Fibroblast of pulmonary artery (primary cell): ENCODE results near the gene PDGFRB.

Experiments used
- DNase-seq: peaks from one replicate; pipeline ENCODE4 v3.0.0-alpha.2; 2010; ENCODE audit warnings: low read depth
- H3K4me3 ChIP-seq: replicated peaks from 2 replicates; pipeline ENCODE4 v1.5.1; 2011; ENCODE audit warnings: low read depth, mild to moderate bottlenecking, control low read depth, low read length, moderate library complexity
- CTCF ChIP-seq: IDR thresholded peaks from 2 replicates; pipeline ENCODE4 v1.5.1; 2011; ENCODE audit warnings: mild to moderate bottlenecking, control low read depth, low read length, inconsistent platforms; ENCODE audit errors: missing control alignments

The PDGFRB gene

GRCh38 chr5:150104550-150104870 is 51.1 kb downstream of the PDGFRB start:
- no peak overlapping the region for H3K4me3 ChIP-seq
- no peak for DNase-seq
- no peak for TF ChIP-seq CTCF

GRCh38 chr5:150103678-150104549 is 51.7 kb downstream of the PDGFRB start:
- no peak overlapping the region for H3K4me3 ChIP-seq
- TF ChIP-seq CTCF, result no peak
- no peak for DNase-seq

GRCh38 chr5:150101023-150101422 is 54.6 kb downstream of the PDGFRB start:
- DNase-seq, result no peak
- no peak overlapping the region for H3K4me3 ChIP-seq
- TF ChIP-seq CTCF, result no peak

GRCh38 chr5:150097152-150097551 is 58.5 kb downstream of the PDGFRB start:
- DNase-seq, result no peak
- no peak overlapping the region for H3K4me3 ChIP-seq
- no peak for TF ChIP-seq CTCF

DNA sequence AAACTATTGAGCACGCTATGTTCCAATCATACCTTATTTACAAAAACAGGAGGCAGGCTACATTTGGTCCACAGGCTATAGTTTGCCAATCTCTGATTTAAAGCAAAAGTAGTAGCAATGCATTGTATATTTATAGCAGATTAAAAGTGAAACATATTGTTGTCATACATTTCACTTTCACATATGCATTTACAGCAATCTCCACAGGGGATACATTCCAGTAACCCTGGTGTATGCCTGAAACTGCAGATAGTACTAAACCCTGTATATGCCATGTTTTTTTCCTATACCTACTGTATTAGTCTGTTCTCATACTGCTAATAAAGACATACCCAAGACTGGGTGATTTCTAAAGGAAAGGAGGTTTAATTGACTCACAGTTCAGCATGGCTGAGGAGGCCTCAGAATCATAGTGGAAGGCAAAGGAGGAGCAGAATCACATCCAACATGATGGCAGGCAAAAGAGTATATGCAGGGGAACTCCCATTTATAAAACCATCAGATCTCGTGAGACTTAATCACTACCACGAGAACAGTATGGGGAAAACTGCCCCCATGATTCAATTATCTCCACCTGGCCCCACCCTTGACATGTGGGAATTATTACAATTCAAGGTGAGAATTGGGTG is 63.4 kb downstream of the PDGFRB start:
- no peak overlapping the region for H3K4me3 ChIP-seq
- DNase-seq, result no peak
- no peak for TF ChIP-seq CTCF

GRCh38 chr5:150085950-150086715 is 69.5 kb downstream of the PDGFRB start, which contains the start of gene CSF1R:
TSS of gene CSF1R (minus strand) at chr5:150086554. CDS start at chr5:150086427, 127 bp downstream.
- DNase-seq, result no peak
- TF ChIP-seq CTCF, result no peak
- H3K4me3 ChIP-seq, result no peak within 1 kb of the TSS
